HEK293T (cell line): ENCODE measurements around the gene TMOD1.

Experiments
- CTCF ChIA-PET: fragments of 350-600 bp; formaldehyde crosslinking; extraction: SDS; loops from one replicate; lab custom pipeline; 2021; ENCODE audit warnings: antibody characterized with exemption, inconsistent platforms; lab: Yijun Ruan, JAX
- POLR2A ChIA-PET: fragments of 350-600 bp; formaldehyde crosslinking; extraction: SDS; loops from one replicate; lab custom pipeline; 2020; ENCODE audit warnings: antibody characterized with exemption, inconsistent platforms; lab: Yijun Ruan, JAX
- DNase-seq: peaks from one replicate; pipeline ENCODE4 v3.0.0; 2012; ENCODE audit warnings: mixed read lengths; ENCODE audit errors: extremely low spot score
- ARNT ChIP-seq: fragments of 450-650 bp; IDR thresholded peaks from 2 replicates; pipeline ENCODE4 v1.6.1; 2017; ENCODE audit warnings: mild to moderate bottlenecking
- BHLHE40 ChIP-seq: fragments of 450-650 bp; IDR thresholded peaks from 2 replicates; pipeline ENCODE4 v1.6.1; 2016; ENCODE audit warnings: mild to moderate bottlenecking, moderate library complexity, borderline replicate concordance
- CTBP1 ChIP-seq: fragments of 450-650 bp; IDR thresholded peaks from 2 replicates; pipeline ENCODE4 v1.6.1; 2016; ENCODE audit warnings: borderline replicate concordance
- ELF4 ChIP-seq: fragments of 450-650 bp; IDR thresholded peaks from 2 replicates; pipeline ENCODE4 v1.6.1; 2017; ENCODE audit warnings: antibody characterized with exemption
- FOXA1 ChIP-seq: fragments of 450-650 bp; IDR thresholded peaks from 2 replicates; pipeline ENCODE4 v1.6.1; 2016; ENCODE audit warnings: mild to moderate bottlenecking
- FOXK2 ChIP-seq: fragments of 450-650 bp; IDR thresholded peaks from 2 replicates; pipeline ENCODE4 v1.6.1; 2016; ENCODE audit warnings: mild to moderate bottlenecking
- FOXM1 ChIP-seq: fragments of 450-650 bp; IDR thresholded peaks from 2 replicates; pipeline ENCODE4 v1.6.1; 2017; ENCODE audit warnings: mild to moderate bottlenecking, borderline replicate concordance
- HDGF ChIP-seq: fragments of 450-650 bp; IDR thresholded peaks from 2 replicates; pipeline ENCODE4 v1.6.1; 2017; ENCODE audit warnings: antibody characterized with exemption, borderline replicate concordance
- L3MBTL2 ChIP-seq: fragments of 450-650 bp; conservative IDR thresholded peaks from 2 replicates; pipeline ENCODE4 v1.6.1; 2016; ENCODE audit warnings: mild to moderate bottlenecking
- LEF1 ChIP-seq: fragments of 450-650 bp; IDR thresholded peaks from 2 replicates; pipeline ENCODE4 v1.6.1; 2017; ENCODE audit warnings: mild to moderate bottlenecking, borderline replicate concordance
- NFRKB ChIP-seq: fragments of 450-650 bp; IDR thresholded peaks from 2 replicates; pipeline ENCODE4 v1.6.1; 2016; ENCODE audit warnings: mild to moderate bottlenecking, moderate library complexity
- PKNOX1 ChIP-seq: fragments of 450-650 bp; IDR thresholded peaks from 2 replicates; pipeline ENCODE4 v1.6.1; 2016
- SP1 ChIP-seq: fragments of 450-650 bp; IDR thresholded peaks from 2 replicates; pipeline ENCODE4 v1.6.1; 2017
- SUZ12 ChIP-seq: fragments of 450-650 bp; IDR thresholded peaks from 2 replicates; pipeline ENCODE4 v1.6.1; 2016; ENCODE audit warnings: mild to moderate bottlenecking
- TARDBP ChIP-seq: fragments of 450-650 bp; IDR thresholded peaks from 2 replicates; pipeline ENCODE4 v1.6.1; 2016
- ZNF384 ChIP-seq: fragments of 450-650 bp; IDR thresholded peaks from 2 replicates; pipeline ENCODE4 v1.6.1; 2016

TMOD1 gene

GRCh38 chr9:97505845-97506244 is 4.4 kb downstream of the TMOD1 start:
- TF ChIP-seq TARDBP, result no peak
- TF ChIP-seq LEF1, result no peak
- no peak for TF ChIP-seq ARNT
- TF ChIP-seq BHLHE40, result no peak
- TF ChIP-seq ELF4, result no peak
- no peak for TF ChIP-seq FOXM1
- no peak for TF ChIP-seq HDGF
- no peak for TF ChIP-seq FOXK2
- ChIA-PET CTCF (no interaction called here), POLR2A (no interaction called here)
- no peak for DNase-seq

- CTCF ChIA-PET, result interaction anchor here (0.6 kb wide), 1 partner anchor 9 kb away, joined by 4 read pairs; no protein-coding TSS in a partner anchor
- POLR2A ChIA-PET, result no interaction called here
- TF ChIP-seq FOXM1 (no peak), HDGF (no peak), SUZ12 (no peak), SP1 (no peak), ZNF384 (no peak), TARDBP (no peak), FOXK2 (no peak)
- no peak for DNase-seq
Measured at GRCh38 chr9:97506306-97506705, 4.8 kb downstream of the TMOD1 start.

GRCh38 chr9:97506787-97507186 is 5.3 kb downstream of the TMOD1 start:
- ChIA-PET CTCF (interaction anchor here (0.6 kb wide), 1 partner anchor 9 kb away, joined by 4 read pairs; no protein-coding TSS in a partner anchor), POLR2A (no interaction called here)
- TF ChIP-seq ELF4 (no peak), ARNT (no peak), SP1 (no peak), HDGF (no peak), TARDBP (no peak), FOXK2 (no peak), FOXM1 (no peak), BHLHE40 (no peak), PKNOX1 (no peak), SUZ12 (no peak), NFRKB (no peak), L3MBTL2 (no peak), CTBP1 (no peak), LEF1 (no peak), FOXA1 (no peak)
- DNase-seq, result no peak

GRCh38 chr9:97507428-97507984 is 6.0 kb downstream of the TMOD1 start:
- POLR2A ChIA-PET, result no interaction called here
- DNase-seq, result no peak
- CTCF ChIA-PET, result no interaction called here
- TF ChIP-seq TARDBP (no peak), L3MBTL2 (no peak)

- no peak for TF ChIP-seq L3MBTL2
- TF ChIP-seq BHLHE40, result no peak
- no peak for TF ChIP-seq HDGF
- TF ChIP-seq PKNOX1, result no peak
- no peak for TF ChIP-seq FOXM1
- TF ChIP-seq SP1, result no peak
- TF ChIP-seq ZNF384, result no peak
- TF ChIP-seq FOXA1, result no peak
- no peak for TF ChIP-seq TARDBP
- ChIA-PET CTCF (no interaction called here), POLR2A (no interaction called here)
- no peak for DNase-seq
Measured at GRCh38 chr9:97508852-97509251, 7.4 kb downstream of the TMOD1 start.

GRCh38 chr9:97510797-97511654 is 9.6 kb downstream of the TMOD1 start:
- TF ChIP-seq ELF4 (no peak), LEF1 (no peak), NFRKB (no peak), L3MBTL2 (no peak), FOXA1 (no peak), PKNOX1 (no peak), SP1 (no peak)
- POLR2A ChIA-PET, result interaction anchor here (1.3 kb wide), 1 partner anchor 9 kb away, joined by 12 read pairs; the partner anchor contains the start of gene TMOD1
- no peak for DNase-seq
- CTCF ChIA-PET, result interaction anchor here (0.8 kb wide), 1 partner anchor 88 kb away, joined by 4 read pairs; no protein-coding TSS in a partner anchor
